ENCODE measurements around the gene MN1.
"Not testable (repeated sequence)": the region's sequence is repeated elsewhere in the genome, so short reads cannot be mapped to it uniquely, and the experiment has no call there.

Gene MN1

GRCh38 chr22:27756212-27756660 is 45.3 kb downstream of the MN1 start:
- no peak for DNase-seq

DNA sequence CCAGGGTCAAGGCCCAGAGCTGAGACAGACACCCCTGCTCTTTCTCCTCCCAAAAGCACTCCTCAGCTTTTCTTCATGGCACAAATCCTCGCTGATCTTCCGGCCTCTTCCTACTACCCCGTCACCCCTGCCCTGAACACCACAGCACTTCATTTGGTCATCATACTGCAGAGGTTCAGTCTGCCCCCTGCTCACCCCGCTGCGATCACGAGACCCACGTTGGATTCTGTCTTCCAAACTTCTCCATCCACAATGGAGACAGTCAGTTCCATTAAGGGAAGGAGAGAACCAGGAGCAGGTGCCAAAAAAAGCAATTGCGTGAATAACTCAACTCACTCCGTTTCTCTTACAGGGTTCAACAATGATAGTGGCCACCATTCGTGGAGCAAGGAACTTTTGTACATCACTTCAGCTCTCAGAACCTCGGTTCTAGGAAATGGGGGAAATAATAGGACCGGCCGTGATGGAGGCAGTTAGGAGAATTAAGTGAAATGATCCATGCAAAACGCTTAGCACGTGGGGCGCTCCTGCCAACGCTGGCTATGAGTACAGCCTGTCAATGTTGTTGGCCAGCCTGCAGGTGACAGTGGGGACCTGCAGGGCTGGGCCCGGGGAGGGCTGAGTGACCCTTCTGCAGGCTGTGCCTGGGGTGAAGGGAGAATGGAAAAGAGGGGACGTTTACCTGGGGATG is 45.9 kb downstream of the MN1 start:
- no peak for DNase-seq

GRCh38 chr22:27754888-27755480 is 46.6 kb downstream of the MN1 start:
- no peak for DNase-seq

GRCh38 chr22:27754247-27754887 is 47.2 kb downstream of the MN1 start:
- no peak for DNase-seq

DNA sequence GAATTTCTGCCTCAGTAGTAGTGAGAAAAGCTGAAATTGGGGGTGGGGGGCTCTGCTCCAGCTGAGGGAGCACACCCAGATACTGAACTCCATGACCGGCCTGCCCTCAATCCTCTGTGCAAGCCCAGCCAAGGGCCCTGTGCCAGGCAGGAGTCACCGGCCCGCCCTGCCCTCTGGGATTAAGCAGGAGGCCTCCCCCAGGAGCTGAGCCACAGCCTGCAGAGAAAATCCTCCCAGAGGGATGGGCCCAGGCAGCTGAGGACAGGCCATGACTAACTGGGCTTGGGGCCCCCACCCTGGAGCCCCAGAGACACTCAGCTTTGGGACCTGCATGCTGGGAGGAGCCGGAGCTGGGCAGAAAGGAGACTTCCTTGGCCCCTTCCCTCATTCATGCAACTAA is 48.8 kb downstream of the MN1 start:
- DNase-seq = no peak

GRCh38 chr22:27752141-27752540 is 49.4 kb downstream of the MN1 start:
- DNase-seq = no peak

DNA sequence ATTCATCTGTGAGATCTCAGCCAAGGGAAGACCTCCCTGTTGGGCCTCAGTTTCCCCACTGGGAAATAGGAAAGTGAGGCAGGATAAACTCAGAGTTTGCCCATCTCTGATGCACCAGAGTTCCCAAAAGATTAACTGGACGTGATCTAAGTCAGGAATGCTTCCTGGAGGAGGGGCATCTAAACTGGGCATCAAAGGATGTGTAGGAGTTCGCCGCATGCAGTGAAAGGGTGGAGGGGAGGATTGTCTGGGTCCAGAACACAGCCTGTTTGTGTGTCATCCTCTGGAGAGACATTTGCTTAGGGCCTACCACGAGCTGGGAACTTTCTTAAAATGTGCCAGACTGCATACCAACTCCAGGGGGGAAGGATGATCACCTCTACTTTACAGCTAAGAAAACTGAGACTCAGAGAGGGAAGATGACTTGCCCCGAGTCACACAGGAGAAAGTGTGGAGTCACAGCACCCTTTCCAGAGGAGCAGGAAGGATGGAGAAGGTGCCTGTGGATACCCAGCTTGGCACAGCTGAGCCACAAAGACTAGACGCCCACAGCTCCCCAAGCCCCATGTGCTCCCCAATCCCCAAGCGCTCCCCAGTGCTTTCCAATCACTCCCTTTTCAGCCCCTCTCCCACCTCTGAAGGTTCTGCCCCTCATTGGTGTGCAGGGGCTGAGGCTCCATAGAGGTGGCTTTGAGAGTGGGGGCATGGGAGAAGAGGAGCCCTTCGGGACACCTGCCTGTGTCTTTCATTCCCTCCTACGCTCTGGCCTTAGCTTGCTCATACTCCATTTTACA is 50.1 kb downstream of the MN1 start:
- DNase-seq = no peak

DNA sequence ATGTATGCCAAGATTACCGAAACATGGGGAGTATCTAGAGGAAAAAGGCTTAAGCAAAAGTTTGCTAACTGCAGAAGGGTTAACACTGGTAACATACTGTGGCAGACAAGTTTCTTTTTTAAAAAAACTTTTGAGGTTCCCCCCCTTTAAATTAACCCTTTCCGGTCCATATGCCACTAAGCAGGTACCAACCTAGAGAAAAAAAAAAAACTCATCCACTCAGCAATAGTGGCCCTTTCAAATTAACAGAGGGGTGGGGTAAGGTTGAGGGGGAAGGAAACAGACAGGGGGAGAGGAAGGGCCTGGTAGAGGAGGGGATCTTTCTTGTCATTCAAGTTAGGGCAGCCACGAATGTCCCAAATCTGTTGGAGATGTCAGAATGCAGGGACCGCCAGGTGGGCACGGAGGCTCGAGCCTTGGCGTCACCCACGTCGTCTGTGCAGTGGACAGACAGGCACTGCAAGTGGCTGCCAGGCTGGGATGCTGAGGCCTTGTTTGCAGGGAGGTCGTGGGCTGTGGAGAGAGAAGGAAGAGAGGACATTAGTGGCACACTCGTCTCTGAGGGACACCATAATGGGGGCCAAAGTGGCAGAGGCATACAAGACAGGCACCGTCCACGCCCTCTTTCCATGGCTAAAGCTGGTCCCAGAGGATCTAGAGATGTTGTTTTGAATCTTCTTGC is 50.8 kb downstream of the MN1 start:
- DNase-seq = no peak

GRCh38 chr22:27749597-27750225 is 51.8 kb downstream of the MN1 start:
- no peak for DNase-seq

DNA sequence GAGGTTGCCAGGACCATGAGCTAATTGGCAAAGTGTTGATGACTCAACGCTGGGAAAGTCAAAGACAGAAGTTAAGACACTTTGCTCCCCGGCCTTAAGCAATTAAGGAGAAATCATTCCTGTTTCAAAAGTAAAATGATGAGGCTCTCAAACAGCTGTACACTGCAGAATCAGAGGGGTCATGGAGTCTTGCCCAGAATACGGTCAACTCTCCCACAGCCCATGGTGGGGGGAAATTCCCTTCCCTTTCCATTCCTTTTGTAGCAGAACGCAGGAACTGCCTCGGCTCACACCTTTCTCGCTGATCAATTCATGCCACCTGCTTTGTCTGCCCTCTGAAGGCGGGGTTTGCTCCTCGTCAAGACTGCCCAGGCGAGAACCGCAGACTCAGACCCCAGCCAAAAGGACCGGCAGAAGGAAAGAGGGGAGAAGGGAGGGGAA is 52.8 kb downstream of the MN1 start:
- DNase-seq = no peak

DNA sequence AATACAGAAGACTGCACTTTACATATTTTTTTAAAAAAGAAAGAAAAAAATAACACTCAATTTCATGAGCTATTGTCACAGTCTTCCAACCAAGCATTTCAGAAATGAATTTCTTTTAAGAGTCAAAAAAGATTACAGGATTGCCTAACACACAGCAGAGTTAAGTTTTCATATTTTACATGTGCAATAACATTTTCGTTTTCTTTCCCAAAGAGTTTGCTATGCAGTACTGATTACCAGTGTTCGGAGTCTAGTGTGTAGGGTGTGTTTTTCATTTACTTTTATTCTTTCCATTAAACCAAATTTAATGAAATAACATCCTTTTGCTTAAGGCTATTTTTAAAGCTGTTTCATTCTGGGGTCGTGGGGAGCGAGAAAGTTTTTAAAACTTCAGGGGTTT is 53.2 kb downstream of the MN1 start:
- no peak for DNase-seq

- DNase-seq = no peak
Measured at GRCh38 chr22:27747396-27748221, 53.9 kb downstream of the MN1 start.

GRCh38 chr22:27746918-27747317 is 54.6 kb downstream of the MN1 start:
- DNase-seq = no peak

GRCh38 chr22:27745809-27746208 is 55.7 kb downstream of the MN1 start:
- DNase-seq = no peak

GRCh38 chr22:27745154-27745553 is 56.4 kb downstream of the MN1 start:
- no peak for DNase-seq

GRCh38 chr22:27744078-27744477 is 57.5 kb downstream of the MN1 start:
- DNase-seq = not testable (repeated sequence)

DNA sequence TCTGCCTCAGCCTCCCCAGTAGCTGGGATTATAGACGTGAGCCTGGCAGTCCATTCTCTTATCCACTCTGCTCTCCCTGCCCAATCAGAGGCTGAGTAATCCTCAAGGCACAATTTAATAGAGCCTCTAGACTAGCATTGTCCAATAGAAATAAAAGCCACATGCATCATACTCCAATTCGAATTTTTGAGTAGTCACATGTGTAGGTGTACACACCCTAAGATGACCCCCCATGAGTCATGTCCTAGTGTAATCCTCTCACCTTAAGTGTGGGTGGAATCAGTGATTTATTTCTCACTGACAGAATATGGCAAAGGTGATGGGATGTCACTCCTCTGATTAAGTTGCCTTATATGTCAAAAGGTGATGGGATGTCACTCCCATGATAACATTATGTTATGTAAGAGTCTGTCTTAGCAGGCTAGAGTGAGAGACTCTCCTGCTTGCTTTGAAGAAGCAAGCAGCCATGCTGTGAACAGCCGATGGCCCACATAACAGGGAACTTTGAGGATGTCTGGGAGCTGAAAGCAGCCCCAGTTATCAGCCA is 61.3 kb downstream of the MN1 start:
- DNase-seq = no peak

GRCh38 chr22:27737521-27737920 is 64.0 kb downstream of the MN1 start:
- DNase-seq = no peak

DNA sequence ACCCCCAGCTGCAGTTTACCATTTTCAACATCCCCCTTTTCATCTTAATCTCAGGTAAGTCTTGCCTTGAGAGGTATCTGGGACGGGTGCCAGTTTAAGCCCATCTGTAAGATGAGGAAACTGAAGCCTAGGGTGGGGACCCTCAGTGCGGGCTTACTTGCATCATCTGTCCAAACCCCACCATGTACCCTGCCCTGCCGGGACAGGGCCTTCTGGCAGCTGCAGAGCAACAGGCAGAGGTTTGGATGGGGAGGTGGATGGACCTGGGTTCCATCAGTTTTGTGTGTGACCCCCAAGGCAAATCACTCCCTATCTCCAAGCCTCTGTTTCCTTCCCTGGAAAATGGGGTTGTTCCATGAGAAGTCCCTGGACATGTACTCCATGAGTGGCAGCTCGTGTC is 67.5 kb downstream of the MN1 start:
- DNase-seq = no peak

DNA sequence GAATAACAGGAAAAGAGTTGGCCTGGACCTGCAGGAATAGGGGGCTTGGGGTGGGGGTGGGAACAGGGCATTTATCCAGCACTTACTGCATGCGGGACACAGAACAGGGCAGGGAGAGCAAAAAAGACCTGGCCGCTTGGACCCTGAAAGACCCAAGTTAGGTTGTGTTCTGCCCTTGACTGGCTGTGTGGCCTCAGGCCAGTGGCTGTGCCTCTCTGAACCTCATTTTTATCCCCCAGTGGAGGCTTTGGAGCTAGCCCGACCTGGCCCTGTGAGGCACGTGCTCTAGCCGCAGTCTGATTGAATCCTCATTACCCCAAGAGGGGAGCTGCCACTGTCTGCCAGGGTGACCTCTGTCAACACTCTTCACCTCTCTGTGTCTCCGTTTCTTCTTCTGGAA is 68.7 kb downstream of the MN1 start:
- DNase-seq = no peak

DNA sequence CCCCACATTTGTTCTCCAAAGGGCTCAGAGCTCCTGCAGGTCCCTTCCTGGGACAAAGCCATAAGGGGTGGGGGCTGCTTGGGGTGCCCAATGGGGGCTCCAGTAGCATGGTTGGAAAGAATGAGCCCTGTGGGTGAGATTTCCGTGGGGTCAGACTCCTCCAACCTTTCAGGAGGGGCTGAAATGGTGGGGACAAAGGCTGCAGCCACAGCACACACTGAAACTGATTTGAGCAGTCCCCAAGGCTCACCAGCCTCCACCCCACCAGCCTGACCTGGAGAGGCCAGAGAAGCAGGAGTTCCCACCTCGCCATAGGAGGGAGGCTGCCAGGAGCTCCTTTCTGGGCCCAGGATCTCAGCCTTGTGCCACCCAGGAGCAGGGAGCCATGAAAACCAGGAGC is 69.2 kb downstream of the MN1 start:
- no peak for DNase-seq
